ENCODE results near the gene IQCM. TPM values are rescaled to one million over a fixed set of nuclear protein-coding genes. Genes with fewer than 3 reads are reported as not detected.

IQCM gene
- total and polyA plus RNA-seq, 2 donors (not counting 3 experiments of a cell fraction or from before 2014, with no cell fraction given) = not detected

GRCh38 chr4:149709640-149710039, 106.0 kb downstream of the IQCM start:
- intact Hi-C loops (cut with micrococcal nuclease) (no loop called here), dilution Hi-C loops (cut with MboI; ENCODE audit: extremely low pct_ligation_motif_present, low sequenced_read_pairs) (no loop called here)
- H3K27ac ChIP-seq (ENCODE audit: insufficient read depth, low read depth, low read length) = no peak overlapping the region
- TF ChIP-seq GATA2 (IDR thresholded peaks at IDR 0.05; ENCODE audit: insufficient read depth, insufficient read length, low read depth, low read length) = no peak
- TF ChIP-seq POLR2A (IDR thresholded peaks at IDR 0.05; ENCODE audit: low read depth, low read length) = no peak
- TF ChIP-seq MYC (IDR thresholded peaks at IDR 0.05; ENCODE audit: low read depth, low read length) = no peak
- TF ChIP-seq JUN (IDR thresholded peaks at IDR 0.05; ENCODE audit: borderline replicate concordance, insufficient read depth, insufficient read length, low read depth) = no peak
- FAIRE-seq (no peak), DNase-seq (ENCODE audit: low read depth, low spot score) (peak; percentile 6)
- BruUV-seq (replicated peaks) = no TSS peak
- H3K27me3 ChIP-seq (ENCODE audit: control insufficient read depth in 2 of 2, insufficient read depth in 2 of 2, low read length in 2 of 2) = no peaks in the 10 kb centered on the region
- H3K4me1 ChIP-seq (ENCODE audit: control insufficient read depth, extremely low read depth, insufficient read depth, low read length) = peaks cover 7% of the 10 kb centered on the region
- ChIA-PET POLR2A (no interaction called here), CTCF (no interaction called here)
- no peaks in the 10 kb centered on the region for H3K9me1 ChIP-seq (replicated peaks; ENCODE audit: control insufficient read depth, extremely low read depth, insufficient read depth, low read length)
- H2AFZ ChIP-seq (ENCODE audit: low read depth, low read length) = no peak overlapping the region
- H3K9ac ChIP-seq (replicated peaks; ENCODE audit: extremely low read depth, insufficient read depth, low read length) = no peak overlapping the region
- H3K79me2 ChIP-seq (ENCODE audit: control insufficient read depth, insufficient read depth, low read length) = no peaks in the 10 kb centered on the region
- H3K4me2 ChIP-seq (ENCODE audit: insufficient read depth, low read length) = no peak overlapping the region
- no peaks in the 10 kb centered on the region for H3K9me3 ChIP-seq (replicated peaks; ENCODE audit: control insufficient read depth, insufficient read depth, low read length)
- no peaks in the 10 kb centered on the region for H3K36me3 ChIP-seq (ENCODE audit: control insufficient read depth in 2 of 2, extremely low read depth in 1 of 2, insufficient read depth in 2 of 2, low read length in 2 of 2)
- no peak overlapping the region for H3K4me3 ChIP-seq (replicated peaks in 1 of 3; ENCODE audit: insufficient read depth in 1 of 3, low read depth in 1 of 3, low read length in 3 of 3)
- H4K20me1 ChIP-seq (replicated peaks; ENCODE audit: control insufficient read depth, extremely low read depth, insufficient read depth, low read length) = no peaks in the 10 kb centered on the region

GRCh38 chr4:149708513-149709130, 107.0 kb downstream of the IQCM start:
- Histone ChIP-seq H3K4me2 (ENCODE audit: insufficient read depth, low read length) (no peak overlapping the region), H3K27me3 (ENCODE audit: control insufficient read depth in 2 of 2, insufficient read depth in 2 of 2, low read length in 2 of 2) (no peaks in the 10 kb centered on the region), H2AFZ (ENCODE audit: low read depth, low read length) (no peak overlapping the region), H3K4me3 (replicated peaks in 1 of 3; ENCODE audit: insufficient read depth in 1 of 3, low read depth in 1 of 3, low read length in 3 of 3) (no peak overlapping the region), H3K79me2 (ENCODE audit: control insufficient read depth, insufficient read depth, low read length) (no peaks in the 10 kb centered on the region), H3K9me3 (replicated peaks; ENCODE audit: control insufficient read depth, insufficient read depth, low read length) (no peaks in the 10 kb centered on the region), H3K36me3 (ENCODE audit: control insufficient read depth in 2 of 2, extremely low read depth in 1 of 2, insufficient read depth in 2 of 2, low read length in 2 of 2) (no peaks in the 10 kb centered on the region), H3K27ac (ENCODE audit: insufficient read depth, low read depth, low read length) (no peak overlapping the region), H4K20me1 (replicated peaks; ENCODE audit: control insufficient read depth, extremely low read depth, insufficient read depth, low read length) (no peaks in the 10 kb centered on the region), H3K4me1 (ENCODE audit: control insufficient read depth, extremely low read depth, insufficient read depth, low read length) (peaks cover 7% of the 10 kb centered on the region), H3K9me1 (replicated peaks; ENCODE audit: control insufficient read depth, extremely low read depth, insufficient read depth, low read length) (no peaks in the 10 kb centered on the region), H3K9ac (replicated peaks; ENCODE audit: extremely low read depth, insufficient read depth, low read length) (no peak overlapping the region)
- FAIRE-seq (no peak), DNase-seq (ENCODE audit: low read depth, low spot score) (peak; percentile 86)
- intact Hi-C loops (cut with micrococcal nuclease) (loop anchor here (1.0 kb wide), 1 partner anchor 115 kb away; no protein-coding TSS in a partner anchor), dilution Hi-C loops (cut with MboI; ENCODE audit: extremely low pct_ligation_motif_present, low sequenced_read_pairs) (no loop called here)
- TF ChIP-seq EZH2 (IDR thresholded peaks at IDR 0.05; ENCODE audit: borderline replicate concordance, low read depth, low read length, severe bottlenecking) = no peak
- TF ChIP-seq CTCF (IDR thresholded peaks at IDR 0.05; ENCODE audit: extremely low read depth in 1 of 2, insufficient read depth in 1 of 2, low read depth in 1 of 2, low read length in 2 of 2) = no peak
- peak; percentile 40 for TF ChIP-seq JUN (IDR thresholded peaks at IDR 0.05; ENCODE audit: borderline replicate concordance, insufficient read depth, insufficient read length, low read depth)
- no peak for TF ChIP-seq POLR2A (IDR thresholded peaks at IDR 0.05; ENCODE audit: low read depth, low read length)
- TF ChIP-seq, protein P1, sequence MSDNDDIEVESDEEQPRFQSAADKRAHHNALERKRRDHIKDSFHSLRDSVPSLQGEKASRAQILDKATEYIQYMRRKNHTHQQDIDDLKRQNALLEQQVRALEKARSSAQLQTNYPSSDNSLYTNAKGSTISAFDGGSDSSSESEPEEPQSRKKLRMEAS (IDR thresholded peaks at IDR 0.05; ENCODE audit: insufficient read depth, insufficient read length) = no peak
- TF ChIP-seq MYC (IDR thresholded peaks at IDR 0.05; ENCODE audit: low read depth, low read length) = no peak
- TF ChIP-seq GATA2 (IDR thresholded peaks at IDR 0.05; ENCODE audit: insufficient read depth, insufficient read length, low read depth, low read length) = peak; percentile 49
- peak; percentile 93 for TF ChIP-seq FOS (IDR thresholded peaks at IDR 0.05; ENCODE audit: borderline replicate concordance, insufficient read depth, low read length)
- no peak for TF ChIP-seq POLR2AphosphoS5 (IDR thresholded peaks at IDR 0.05; ENCODE audit: insufficient read depth, low read depth, low read length)
- no TSS peak for BruUV-seq (replicated peaks)
- CTCF ChIA-PET = no interaction called here
- POLR2A ChIA-PET = no interaction called here
